Mesenchymal stem cell (in vitro differentiated cells and primary cell): ENCODE data around the gene DDX42.

Experiments used
- DNase-seq: peaks from one replicate; pipeline ENCODE4 v3.0.0-alpha.2; 2013
- H2AFZ ChIP-seq: one replicate; pipeline ENCODE4 v1.6.1; 2013; ENCODE audit warnings: low read depth, mild to moderate bottlenecking, control low read depth, inconsistent platforms, low read length, moderate library complexity
- H2AK5ac ChIP-seq: 2 replicates; pipeline ENCODE4 v1.6.1; 2013; ENCODE audit warnings: low read length, moderate library complexity, mild to moderate bottlenecking, inconsistent platforms; ENCODE audit not compliant: severe bottlenecking
- H2BK120ac ChIP-seq: one replicate; pipeline ENCODE4 v1.6.1; 2013; ENCODE audit warnings: low read depth, mild to moderate bottlenecking, inconsistent platforms, low read length, moderate library complexity
- H2BK12ac ChIP-seq, 2 experiments: one replicate each; pipeline ENCODE4 v1.6.1; 2013; ENCODE audit warnings: inconsistent platforms in 2 of 2, low read length in 2 of 2, mild to moderate bottlenecking in 2 of 2, moderate library complexity in 2 of 2, control low read depth in 1 of 2
- H2BK15ac ChIP-seq: one replicate; pipeline ENCODE4 v1.6.1; 2013; ENCODE audit warnings: mild to moderate bottlenecking, low read depth, inconsistent platforms; ENCODE audit not compliant: poor library complexity, severe bottlenecking
- H2BK5ac ChIP-seq: 2 replicates; pipeline ENCODE4 v1.6.1; 2013; ENCODE audit warnings: low read depth, mild to moderate bottlenecking, low read length, control low read depth, inconsistent platforms; ENCODE audit not compliant: poor library complexity, severe bottlenecking
- H3K14ac ChIP-seq, 2 experiments: one replicate each; pipeline ENCODE4 v1.6.1; 2013; ENCODE audit warnings: inconsistent platforms in 2 of 2, low read length in 2 of 2, control low read depth in 1 of 2, mild to moderate bottlenecking in 1 of 2, moderate library complexity in 1 of 2
- H3K18ac ChIP-seq, 2 experiments: one replicate each; pipeline ENCODE4 v1.6.1; 2013; ENCODE audit warnings: inconsistent platforms in 2 of 2, low read length in 2 of 2, control low read depth in 1 of 2, low read depth in 1 of 2, mild to moderate bottlenecking in 1 of 2
- H3K23ac ChIP-seq, 2 experiments: one replicate each; pipeline ENCODE4 v1.6.1; 2013; ENCODE audit warnings: inconsistent platforms in 2 of 2, low read length in 2 of 2, mild to moderate bottlenecking in 2 of 2, moderate library complexity in 2 of 2, control low read depth in 1 of 2
- H3K27ac ChIP-seq: 2 replicates; pipeline ENCODE4 v1.5.1; 2013; ENCODE audit warnings: mild to moderate bottlenecking, moderate library complexity, low read length, control low read depth, inconsistent platforms; ENCODE audit not compliant: poor library complexity, severe bottlenecking
- H3K27me3 ChIP-seq, 2 experiments: 2 replicates each; pipeline versions ENCODE4 v1.6.1 to v1.7.0; 2013; ENCODE audit warnings: low read length in 2 of 2, mild to moderate bottlenecking in 2 of 2, moderate library complexity in 2 of 2, control low read depth in 1 of 2, inconsistent platforms in 1 of 2; ENCODE audit not compliant: control insufficient read depth in 1 of 2, insufficient read depth in 1 of 2
- H3K36me3 ChIP-seq, 2 experiments: 2 replicates each; pipeline versions ENCODE4 v1.6.1 to v1.7.0; 2013; ENCODE audit warnings: low read length in 2 of 2, control low read depth in 1 of 2, inconsistent platforms in 1 of 2, low read depth in 1 of 2, mild to moderate bottlenecking in 1 of 2; ENCODE audit not compliant: insufficient read depth in 2 of 2, control insufficient read depth in 1 of 2
- H3K4ac ChIP-seq, 2 experiments: one replicate each; pipeline ENCODE4 v1.6.1; 2013; ENCODE audit warnings: inconsistent platforms in 2 of 2, low read length in 2 of 2, mild to moderate bottlenecking in 2 of 2, moderate library complexity in 2 of 2, control low read depth in 1 of 2, low read depth in 1 of 2
- H3K4me1 ChIP-seq: 2 replicates; pipeline ENCODE4 v1.6.1; 2013; ENCODE audit warnings: low read depth, low read length, control low read depth; ENCODE audit not compliant: control insufficient read depth, insufficient read depth
- H3K4me2 ChIP-seq: 2 replicates; pipeline ENCODE4 v1.6.1; 2013; ENCODE audit warnings: low read length, mild to moderate bottlenecking, inconsistent platforms; ENCODE audit not compliant: poor library complexity, severe bottlenecking
- H3K4me3 ChIP-seq, 2 experiments: 2 replicates each; pipeline versions ENCODE4 v1.5.1 to v1.7.0; 2013; ENCODE audit warnings: low read length in 2 of 2, mild to moderate bottlenecking in 2 of 2, control low read depth in 1 of 2, low read depth in 1 of 2; ENCODE audit not compliant: insufficient read depth in 1 of 2
- H3K79me1 ChIP-seq: replicated peaks from 2 replicates; pipeline ENCODE4 v1.6.1; 2013; ENCODE audit warnings: mild to moderate bottlenecking, control low read depth, low read length, inconsistent platforms; ENCODE audit not compliant: poor library complexity, severe bottlenecking
- H3K9ac ChIP-seq: 2 replicates; pipeline ENCODE4 v1.7.0; 2013; ENCODE audit warnings: mild to moderate bottlenecking, low read length, moderate library complexity
- H3K9me3 ChIP-seq: 2 replicates; pipeline ENCODE4 v1.7.0; 2013; ENCODE audit warnings: mild to moderate bottlenecking, low read length; ENCODE audit not compliant: control insufficient read depth
- H4K8ac ChIP-seq: one replicate; pipeline ENCODE4 v1.6.1; 2013; ENCODE audit warnings: inconsistent platforms, mild to moderate bottlenecking, low read length, moderate library complexity
- H4K91ac ChIP-seq: one replicate; pipeline ENCODE4 v1.6.1; 2013; ENCODE audit warnings: mild to moderate bottlenecking, low read length, inconsistent platforms
- WGBS: methylation state at CpG from one replicate; pipeline ENCODE4 v1.1.7; 2013; ENCODE audit warnings: mixed read lengths; 5-methylcytosine and 5-hydroxymethylcytosine counted together

DDX42 gene

DNA sequence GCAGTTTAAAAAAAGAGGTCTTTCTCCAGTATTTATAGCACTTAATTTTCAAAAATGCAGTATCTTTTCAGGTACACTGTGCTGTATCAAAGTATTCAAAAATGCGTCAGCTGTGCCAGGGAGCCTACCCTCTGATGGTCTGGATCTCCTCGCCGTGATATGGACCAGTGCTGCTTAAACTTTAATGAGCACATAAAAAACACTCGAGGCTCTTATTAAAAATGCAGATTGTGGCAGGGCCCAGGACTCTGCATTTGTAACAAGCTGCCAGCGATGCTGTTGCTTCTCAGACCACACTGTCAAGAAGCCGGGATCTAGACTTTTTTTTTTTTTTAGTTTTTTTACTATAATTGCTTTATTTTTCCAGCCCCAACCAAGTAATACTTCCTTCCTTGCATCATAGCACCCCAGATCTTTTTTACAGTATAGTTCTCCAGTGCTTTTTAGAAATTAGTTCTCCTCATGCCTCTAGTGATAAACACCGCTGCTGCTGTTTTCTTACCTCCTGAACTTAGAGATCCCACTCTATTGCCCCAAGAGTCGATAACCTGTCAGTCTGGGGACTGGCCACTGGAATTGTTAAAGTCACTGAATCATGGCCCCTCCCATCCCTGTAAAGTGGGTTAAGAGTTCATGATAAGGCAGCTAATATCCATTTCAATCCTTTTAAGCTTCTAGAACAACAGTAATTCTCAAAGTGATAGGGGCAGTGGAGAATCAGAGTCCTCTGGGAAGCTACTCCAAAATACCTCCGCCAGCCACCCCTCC, 70.1 kb downstream of the DDX42 start:
- H2BK15ac ChIP-seq, result no peak overlapping the region
- H3K4me3 ChIP-seq, result peak overlapping the region in 1 of 2 experiments; percentile 82
- H3K4ac ChIP-seq, result no peak overlapping the region
- no peak overlapping the region for H3K27ac ChIP-seq
- DNase-seq, result no peak
- no peak overlapping the region for H2BK120ac ChIP-seq
- H2BK5ac ChIP-seq, result no peak overlapping the region
- 97% methylated on average over 8 of the region's 9 CpGs for WGBS
- peaks cover 3% of the 10 kb centered on the region for H3K79me1 ChIP-seq
- H3K9ac ChIP-seq, result peak overlapping the region; percentile 95
- H3K27me3 ChIP-seq, result no peaks in the 10 kb centered on the region
- no peak overlapping the region for H3K4me2 ChIP-seq
- H4K8ac ChIP-seq, result no peak overlapping the region
- H3K14ac ChIP-seq, result no peak overlapping the region
- H3K9me3 ChIP-seq, result no peaks in the 10 kb centered on the region
- no peak overlapping the region for H4K91ac ChIP-seq
- H2AFZ ChIP-seq, result no peak overlapping the region
- no peak overlapping the region for H2AK5ac ChIP-seq
- no peak overlapping the region for H3K23ac ChIP-seq
- no peak overlapping the region for H2BK12ac ChIP-seq
- peaks cover 21% of the 10 kb centered on the region for H3K4me1 ChIP-seq
- no peak overlapping the region for H3K18ac ChIP-seq
- no peaks in the 10 kb centered on the region for H3K36me3 ChIP-seq

GRCh38 chr17:63845509-63845908, 71.5 kb downstream of the DDX42 start:
- H2AK5ac ChIP-seq, result no peak overlapping the region
- no peak overlapping the region for H3K4ac ChIP-seq
- no peak overlapping the region for H3K27ac ChIP-seq
- H3K18ac ChIP-seq, result no peak overlapping the region
- H2AFZ ChIP-seq, result no peak overlapping the region
- WGBS, result no CpG with 5 or more reads among the region's 1 CpG
- no peak overlapping the region for H3K9ac ChIP-seq
- no peak overlapping the region for H3K14ac ChIP-seq
- no peaks in the 10 kb centered on the region for H3K36me3 ChIP-seq
- no peak overlapping the region for H2BK15ac ChIP-seq
- no peak overlapping the region for H2BK5ac ChIP-seq
- no peak overlapping the region for H3K4me3 ChIP-seq
- no peak overlapping the region for H4K8ac ChIP-seq
- no peak overlapping the region for H2BK12ac ChIP-seq
- DNase-seq, result no peak
- no peaks in the 10 kb centered on the region for H3K27me3 ChIP-seq
- H3K79me1 ChIP-seq, result no peaks in the 10 kb centered on the region
- H3K23ac ChIP-seq, result no peak overlapping the region
- H3K4me2 ChIP-seq, result no peak overlapping the region
- peaks cover 17% of the 10 kb centered on the region for H3K4me1 ChIP-seq
- no peaks in the 10 kb centered on the region for H3K9me3 ChIP-seq
- no peak overlapping the region for H2BK120ac ChIP-seq
- no peak overlapping the region for H4K91ac ChIP-seq

DNA sequence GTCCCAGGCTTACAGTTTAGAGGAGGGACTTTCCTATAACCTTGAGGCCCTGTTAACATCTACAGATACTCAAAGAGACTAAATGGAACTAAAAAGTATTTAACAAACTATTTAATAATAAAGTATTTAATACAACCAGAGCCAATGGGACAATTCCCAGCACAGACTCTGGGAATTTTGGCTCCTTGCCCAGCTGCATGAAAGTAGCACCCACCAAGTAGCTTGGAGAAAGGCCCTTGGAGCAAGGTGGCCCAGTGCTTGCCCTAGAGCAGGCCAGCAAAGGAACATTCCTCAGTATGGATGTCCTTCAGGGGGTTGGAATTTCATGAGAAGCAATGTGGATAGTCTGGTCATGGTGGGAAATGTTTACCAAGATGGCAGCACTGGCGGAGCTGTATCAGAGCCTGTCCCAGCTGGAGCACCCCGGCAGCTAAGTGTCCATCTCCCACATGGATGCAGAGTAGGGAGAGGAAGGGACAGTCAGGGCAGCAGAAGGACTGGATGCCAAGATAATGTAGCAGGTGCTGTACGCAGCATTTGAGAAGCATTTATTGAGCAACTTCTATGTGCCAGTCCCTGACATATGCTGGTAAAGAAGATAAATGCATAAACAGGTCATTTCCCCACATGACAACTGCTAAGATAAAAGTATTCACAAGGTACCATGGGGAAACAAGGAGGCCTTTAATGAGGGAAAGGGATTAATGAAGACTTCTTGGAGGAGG, 73.7 kb downstream of the DDX42 start:
- Histone ChIP-seq H3K23ac (no peak overlapping the region), H3K27ac (no peak overlapping the region), H3K9ac (no peak overlapping the region), H3K4me2 (no peak overlapping the region), H2AK5ac (no peak overlapping the region), H3K79me1 (no peaks in the 10 kb centered on the region), H2AFZ (no peak overlapping the region), H3K14ac (no peak overlapping the region), H3K36me3 (no peaks in the 10 kb centered on the region), H3K27me3 (no peaks in the 10 kb centered on the region), H3K4me3 (no peak overlapping the region), H4K8ac (no peak overlapping the region), H3K18ac (no peak overlapping the region), H3K4ac (no peak overlapping the region), H2BK120ac (no peak overlapping the region), H4K91ac (no peak overlapping the region), H2BK15ac (no peak overlapping the region), H2BK12ac (no peak overlapping the region), H2BK5ac (no peak overlapping the region), H3K4me1 (peaks cover 5% of the 10 kb centered on the region), H3K9me3 (no peaks in the 10 kb centered on the region)
- no peak for DNase-seq
- 64% methylated on average over 3 of the region's 3 CpGs for WGBS
